ENCODE measurements around the gene ASCC3.
"Not testable (repeated sequence)": the region's sequence is repeated elsewhere in the genome, so short reads cannot be mapped to it uniquely, and the experiment has no call there.

ASCC3 gene

GRCh38 chr6:100846276-100846675 lies 34.9 kb downstream of the ASCC3 start:
- H3K4me3 ChIP-seq (ENCODE audit: low read depth, low read length): no peak overlapping the region
- no peak for DNase-seq (ENCODE audit: low read depth, low spot score)
- no peak for TF ChIP-seq CTCF (IDR thresholded peaks at IDR 0.05; ENCODE audit: low read depth, low read length)
- in situ Hi-C loops (cut with HindIII; ENCODE audit: low sequenced_read_pairs): no loop called here

GRCh38 chr6:100845676-100846075 lies 35.5 kb downstream of the ASCC3 start:
- no peak overlapping the region for H3K4me3 ChIP-seq (ENCODE audit: low read depth, low read length)

GRCh38 chr6:100839419-100839818 lies 41.7 kb downstream of the ASCC3 start:
- H3K4me3 ChIP-seq (ENCODE audit: low read depth, low read length): no peak overlapping the region
- no peak for DNase-seq (ENCODE audit: low read depth, low spot score)
- no peak for TF ChIP-seq CTCF (IDR thresholded peaks at IDR 0.05; ENCODE audit: low read depth, low read length)
- in situ Hi-C loops (cut with HindIII; ENCODE audit: low sequenced_read_pairs): no loop called here

More at GRCh38 chr6:100845676-100846075, 35.5 kb downstream of the ASCC3 start:
- TF ChIP-seq CTCF (IDR thresholded peaks at IDR 0.05; ENCODE audit: low read depth, low read length): no peak
- no peak for DNase-seq (ENCODE audit: low read depth, low spot score)
- in situ Hi-C loops (cut with HindIII; ENCODE audit: low sequenced_read_pairs): no loop called here

- in situ Hi-C loops (cut with HindIII; ENCODE audit: low sequenced_read_pairs): no loop called here
- no peak overlapping the region for H3K4me3 ChIP-seq (ENCODE audit: low read depth, low read length)
- no peak for TF ChIP-seq CTCF (IDR thresholded peaks at IDR 0.05; ENCODE audit: low read depth, low read length)
- no peak for DNase-seq (ENCODE audit: low read depth, low spot score)
Measured at GRCh38 chr6:100838011-100838410, 43.1 kb downstream of the ASCC3 start.

- TF ChIP-seq CTCF (IDR thresholded peaks at IDR 0.05; ENCODE audit: low read depth, low read length): no peak
- in situ Hi-C loops (cut with HindIII; ENCODE audit: low sequenced_read_pairs): no loop called here
- no peak overlapping the region for H3K4me3 ChIP-seq (ENCODE audit: low read depth, low read length)
- DNase-seq (ENCODE audit: low read depth, low spot score): no peak
Measured at GRCh38 chr6:100833972-100834574, 47.1 kb downstream of the ASCC3 start.

GRCh38 chr6:100829077-100829595 lies 52.0 kb downstream of the ASCC3 start:
- DNase-seq (ENCODE audit: low read depth, low spot score); H3K4me3 ChIP-seq (ENCODE audit: low read depth, low read length); in situ Hi-C loops (cut with HindIII; ENCODE audit: low sequenced_read_pairs): not testable (repeated sequence)

- no peak overlapping the region for H3K4me3 ChIP-seq (ENCODE audit: low read depth, low read length)
- in situ Hi-C loops (cut with HindIII; ENCODE audit: low sequenced_read_pairs): no loop called here
- no peak for DNase-seq (ENCODE audit: low read depth, low spot score)
- no peak for TF ChIP-seq CTCF (IDR thresholded peaks at IDR 0.05; ENCODE audit: low read depth, low read length)
Measured at GRCh38 chr6:100823041-100823440, 58.1 kb downstream of the ASCC3 start.
